Jurkat, Clone E6-1 (cell line): Measurements from ENCODE around the gene NXPE1. TPM values are rescaled to one million over a fixed set of nuclear protein-coding genes. Genes with fewer than 3 reads are reported as not detected.
"Not testable (repeated sequence)": the region's sequence is repeated elsewhere in the genome, so short reads cannot be mapped to it uniquely, and the experiment has no call there.

Source experiments
- DNase-seq: peaks from one replicate; pipeline ENCODE4 v3.0.0-alpha.2; 2011; ENCODE audit warnings: low read depth, low spot score
- H3K4me3 ChIP-seq: 2 replicates; pipeline ENCODE4 v1.5.1; 2011; ENCODE audit warnings: mild to moderate bottlenecking, low read length, control low read depth, moderate library complexity
- polyA plus RNA-seq: library from polyadenylated mRNA; unstranded; fragments of >200 nt; gene quantifications from one replicate; pipeline ENCODE4 v1.2.1, GENCODE V29; 2012; ENCODE audit warnings: missing spikeins; ENCODE audit not compliant: insufficient read length, insufficient read depth

The NXPE1 gene
- not detected for polyA plus RNA-seq

DNA sequence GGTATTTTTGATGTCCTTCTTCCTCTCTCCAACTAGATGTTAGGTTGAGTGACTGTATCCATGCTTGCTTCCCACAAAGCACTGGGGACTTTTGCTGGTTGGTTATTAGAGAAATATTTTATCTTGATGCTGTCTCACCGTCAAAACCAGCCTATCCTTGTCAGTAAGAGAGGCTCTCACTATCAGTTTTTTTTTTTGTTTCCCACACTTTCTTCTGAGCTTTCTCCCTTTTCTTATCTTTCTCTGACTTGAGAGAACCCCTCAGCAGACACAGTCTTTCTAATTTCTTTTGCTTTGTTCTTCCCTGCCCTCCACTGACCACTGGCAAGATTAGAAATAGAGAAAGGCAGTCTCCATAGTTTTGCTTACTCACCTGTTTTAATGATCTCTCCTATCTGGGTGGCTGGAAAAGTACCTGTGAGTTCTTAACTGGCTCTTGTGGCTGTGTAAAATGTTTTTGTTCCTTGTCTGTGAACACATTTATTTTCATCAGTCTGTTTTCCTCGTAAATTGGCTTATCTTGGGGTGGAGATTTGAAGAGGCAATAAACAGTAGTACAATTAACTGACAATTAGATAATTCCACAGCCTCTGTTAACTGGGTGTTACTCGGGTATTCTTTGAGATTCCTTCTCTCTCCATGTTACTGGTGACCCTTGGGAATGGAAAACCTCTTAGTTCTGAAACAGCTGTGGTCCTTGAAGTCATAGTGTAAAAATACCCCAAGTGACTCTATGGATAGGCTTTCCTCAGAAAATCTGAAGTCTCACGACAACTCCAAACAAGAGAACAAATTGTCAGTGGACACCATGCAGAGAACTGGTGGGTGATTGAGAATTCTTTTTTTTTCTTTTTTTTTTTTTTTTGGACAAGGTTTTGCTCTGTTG is at the start of gene NXPE1:
TSS of gene NXPE1 (minus strand) at position 457 of the 886 bp plus-strand sequence. CDS start 8,680 bp downstream, outside the sequence.
- no peak within 1 kb of the TSS for H3K4me3 ChIP-seq
- DNase-seq: no peak

- no peak overlapping the region for H3K4me3 ChIP-seq
- DNase-seq: no peak
Observed at GRCh38 chr11:114609429-114609828, 49.7 kb upstream of the NXPE1 start.

- not testable (repeated sequence) for H3K4me3 ChIP-seq, DNase-seq
Observed at GRCh38 chr11:114608605-114609004, 48.9 kb upstream of the NXPE1 start.

DNA sequence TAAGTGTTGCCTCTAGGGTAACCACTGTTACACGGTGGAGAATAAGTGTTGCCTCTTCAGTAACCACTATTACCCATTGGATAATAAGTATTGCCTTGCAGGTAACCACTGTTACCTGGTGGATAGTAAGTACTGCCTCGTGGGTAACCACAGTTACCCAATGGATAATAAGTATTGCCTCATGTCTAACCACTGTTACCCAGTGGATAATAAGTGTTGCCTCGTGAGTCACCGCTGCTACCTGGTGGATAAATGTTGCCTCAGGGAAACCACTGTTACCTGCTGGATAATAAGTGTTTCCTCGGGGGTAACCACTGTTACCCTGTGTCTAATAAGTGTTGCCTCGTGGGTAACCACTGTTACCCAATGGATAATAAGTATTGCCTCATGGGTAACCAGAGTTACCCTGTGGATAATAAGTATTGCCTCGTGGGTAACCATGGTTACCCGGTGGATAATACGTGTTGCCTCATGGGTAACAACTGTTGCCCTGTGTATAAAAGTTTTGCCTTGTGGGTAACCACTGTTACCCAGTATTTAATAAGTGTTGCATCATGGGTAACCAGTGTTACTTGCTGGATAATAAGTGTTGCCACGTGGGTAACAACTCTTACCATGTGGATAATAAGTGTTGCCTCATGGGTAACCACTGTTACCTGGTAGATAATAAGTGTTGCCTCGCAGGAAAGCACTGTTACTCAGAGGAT is 48.2 kb upstream of the NXPE1 start:
- no peak overlapping the region for H3K4me3 ChIP-seq
- DNase-seq: no peak

DNA sequence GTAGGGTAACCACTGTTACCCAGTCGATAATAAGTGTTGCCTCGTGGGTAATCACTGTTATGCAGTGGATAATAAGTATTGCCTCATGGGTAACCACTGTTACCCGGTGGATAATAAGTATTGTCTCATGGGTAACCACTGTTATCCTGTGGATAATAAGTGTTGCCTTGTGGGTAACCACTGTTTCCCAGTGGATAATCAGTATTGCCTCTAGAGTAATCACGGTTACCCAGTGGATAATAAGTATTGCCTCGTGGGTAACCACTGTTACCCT is 47.1 kb upstream of the NXPE1 start:
- H3K4me3 ChIP-seq, DNase-seq: not testable (repeated sequence)

- no peak overlapping the region for H3K4me3 ChIP-seq
- DNase-seq: no peak
Observed at GRCh38 chr11:114606003-114606801, 46.5 kb upstream of the NXPE1 start.

GRCh38 chr11:114605370-114605769 is 45.7 kb upstream of the NXPE1 start:
- no peak overlapping the region for H3K4me3 ChIP-seq
- DNase-seq: no peak

DNA sequence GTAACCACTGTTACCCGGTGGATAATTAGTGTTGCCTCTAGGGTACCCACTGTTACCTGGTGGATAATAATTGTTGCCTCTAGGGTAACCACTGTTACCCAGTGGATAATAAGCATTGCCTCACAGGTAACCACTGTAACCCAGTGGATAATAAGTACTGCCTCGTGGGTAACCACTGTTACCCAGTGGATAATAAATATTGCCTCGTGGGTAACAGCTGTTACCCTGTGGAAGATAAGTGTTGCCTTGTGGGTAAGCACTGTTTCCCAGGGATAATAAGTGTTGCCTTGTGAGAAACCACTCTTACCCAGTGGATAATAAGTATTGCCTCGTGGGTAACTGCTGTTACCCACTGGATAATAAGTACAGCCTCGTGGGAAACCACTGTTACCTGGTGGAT is 45.2 kb upstream of the NXPE1 start:
- H3K4me3 ChIP-seq: no peak overlapping the region

DNA sequence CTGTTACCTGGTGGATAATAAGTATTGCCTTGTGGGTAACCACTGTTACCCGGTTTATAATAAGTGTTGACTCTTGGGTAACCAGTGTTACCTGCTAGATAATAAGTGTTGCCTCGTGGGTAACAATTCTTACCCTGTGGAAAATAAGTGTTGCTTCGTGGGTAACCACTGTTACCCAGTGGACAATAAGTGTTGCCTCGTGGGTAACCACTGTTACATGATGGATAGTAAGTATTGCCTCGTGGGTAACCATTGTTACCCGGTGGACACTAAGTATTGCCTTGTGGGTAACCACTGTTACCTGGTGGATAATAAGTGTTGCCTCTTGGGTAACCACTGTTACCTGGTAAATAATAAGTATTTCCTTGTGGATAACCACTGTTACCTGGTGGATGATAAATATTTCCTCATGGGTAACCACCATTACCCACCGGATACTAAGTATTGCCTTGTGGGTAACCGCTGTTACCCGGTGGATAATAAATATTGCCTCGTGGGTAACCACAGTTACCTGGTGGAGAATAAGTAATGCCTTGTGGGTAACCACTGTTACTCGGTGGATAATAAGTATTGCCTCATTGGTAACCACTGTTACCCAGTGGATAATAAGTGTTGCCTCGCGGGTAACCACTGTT is 44.6 kb upstream of the NXPE1 start:
- H3K4me3 ChIP-seq: no peak overlapping the region
- no peak for DNase-seq

More for the DNA sequence above, 45.2 kb upstream of the NXPE1 start:
- no peak for DNase-seq

GRCh38 chr11:114603151-114603550 is 43.5 kb upstream of the NXPE1 start:
- H3K4me3 ChIP-seq, DNase-seq: not testable (repeated sequence)

DNA sequence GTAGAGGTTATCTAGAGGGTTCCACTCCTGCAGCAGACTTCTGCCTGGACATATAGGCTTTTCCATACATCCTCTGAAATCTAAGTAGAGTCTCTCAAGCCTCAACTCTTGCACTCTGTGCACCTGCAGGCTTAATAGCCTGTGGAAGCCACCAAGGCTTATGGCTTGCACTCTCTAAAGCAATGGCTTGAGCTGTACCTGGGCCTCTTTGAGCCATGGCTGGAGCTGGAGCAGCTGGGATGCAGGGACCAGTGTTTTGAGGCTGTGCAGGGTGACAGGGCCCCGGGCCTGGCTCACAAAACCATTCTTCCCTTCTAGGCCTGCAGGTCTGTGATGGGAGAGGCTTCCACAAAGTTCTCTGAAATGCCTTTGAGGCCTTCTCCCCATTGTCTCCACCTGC is 38.8 kb upstream of the NXPE1 start:
- no peak for DNase-seq
- no peak overlapping the region for H3K4me3 ChIP-seq

GRCh38 chr11:114596175-114596919 is 36.7 kb upstream of the NXPE1 start:
- H3K4me3 ChIP-seq: no peak overlapping the region
- no peak for DNase-seq

DNA sequence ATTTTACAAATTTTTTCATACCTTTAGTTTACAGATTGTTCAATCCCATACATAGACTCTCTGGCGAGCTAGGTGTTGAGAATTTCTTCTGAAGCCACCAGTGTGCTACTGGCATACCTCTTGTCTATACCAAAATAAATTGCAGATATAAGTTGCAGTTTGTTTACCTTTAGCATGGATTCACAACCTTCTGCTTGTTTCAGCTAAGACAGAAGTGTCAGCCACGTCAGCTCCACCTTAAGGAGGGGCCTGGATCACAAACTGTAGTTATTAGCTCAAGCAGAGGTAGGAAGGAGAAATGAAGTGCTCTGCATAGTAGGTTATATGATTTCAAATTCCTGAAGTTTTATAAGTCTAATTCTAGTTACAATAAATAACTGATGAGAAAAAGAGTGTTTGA is 35.9 kb upstream of the NXPE1 start, which contains the start of gene NXPE4:
TSS of gene NXPE4 (minus strand) at position 216 of the 400 bp plus-strand sequence. CDS start 1,027 bp downstream, outside the sequence.
- H3K4me3 ChIP-seq: no peak within 1 kb of the TSS
- no peak for DNase-seq

GRCh38 chr11:114594703-114595102 is 35.0 kb upstream of the NXPE1 start:
- DNase-seq: no peak
- no peak overlapping the region for H3K4me3 ChIP-seq

GRCh38 chr11:114587398-114587953 is 27.8 kb upstream of the NXPE1 start:
- DNase-seq: no peak
- no peak overlapping the region for H3K4me3 ChIP-seq

GRCh38 chr11:114586797-114587196 is 27.1 kb upstream of the NXPE1 start:
- no peak for DNase-seq
- H3K4me3 ChIP-seq: no peak overlapping the region

GRCh38 chr11:114571712-114572111 is 12.0 kb upstream of the NXPE1 start:
- no peak overlapping the region for H3K4me3 ChIP-seq
- DNase-seq: peak; percentile 26

- DNase-seq: no peak
- H3K4me3 ChIP-seq: no peak overlapping the region
Observed at GRCh38 chr11:114569801-114570200, 10.1 kb upstream of the NXPE1 start.
